GM23338 (cell line): ENCODE data around the gene PCDHGB7. TPM values are rescaled to one million over a fixed set of nuclear protein-coding genes. Genes with fewer than 3 reads are reported as not detected.

ENCODE experiments used
- ATAC-seq: fragments of 200-7000 bp; cut with Tn5 transposase; 3 replicates; pipeline ENCODE4 v1.9.1; 2020
- DNase-seq: peaks from one replicate; pipeline ENCODE4 v3.0.0-alpha.2; 2015; ENCODE audit warnings: low spot score
- H2AFZ ChIP-seq: fragments of 200-600 bp; sonication (generic); 2 replicates; pipeline ENCODE4 v1.8.0; 2016; ENCODE audit warnings: antibody characterized with exemption, mild to moderate bottlenecking, moderate library complexity
- H3F3A ChIP-seq: fragments of 200-600 bp; sonication (generic); replicated peaks from 2 replicates; pipeline ENCODE4 v1.8.0; 2017; ENCODE audit warnings: antibody characterized with exemption, mixed run types, low read depth
- H3K27ac ChIP-seq: fragments of 200-600 bp; sonication (generic); 2 replicates; pipeline ENCODE4 v1.6.1; 2016; ENCODE audit warnings: low read depth
- H3K27me3 ChIP-seq: fragments of 200-600 bp; sonication (generic); 2 replicates; pipeline ENCODE4 v1.8.0; 2016; ENCODE audit warnings: mild to moderate bottlenecking, mixed run types, moderate library complexity; ENCODE audit not compliant: insufficient read depth
- H3K36me3 ChIP-seq: fragments of 200-600 bp; sonication (generic); 2 replicates; pipeline ENCODE4 v1.8.0; 2016; ENCODE audit warnings: mild to moderate bottlenecking; ENCODE audit not compliant: insufficient read depth
- H3K4me1 ChIP-seq: fragments of 200-600 bp; sonication (generic); 2 replicates; pipeline ENCODE4 v1.8.0; 2016; ENCODE audit warnings: mild to moderate bottlenecking, moderate library complexity; ENCODE audit not compliant: insufficient read depth
- H3K4me2 ChIP-seq: fragments of 200-600 bp; sonication (generic); 2 replicates; pipeline ENCODE4 v1.7.1; 2017; ENCODE audit warnings: mixed run types
- H3K4me3 ChIP-seq: fragments of 200-600 bp; sonication (generic); 2 replicates; pipeline ENCODE4 v1.6.1; 2016; ENCODE audit warnings: mixed run types
- H3K79me2 ChIP-seq: fragments of 200-600 bp; sonication (generic); replicated peaks from 2 replicates; pipeline ENCODE4 v1.8.0; 2017; ENCODE audit warnings: mild to moderate bottlenecking; ENCODE audit not compliant: insufficient read depth
- H3K9me2 ChIP-seq: fragments of 200-600 bp; sonication (generic); 2 replicates; pipeline ENCODE4 v1.8.0; 2017; ENCODE audit not compliant: insufficient read depth
- H4K20me1 ChIP-seq: fragments of 200-600 bp; sonication (generic); replicated peaks from 2 replicates; pipeline ENCODE4 v1.8.0; 2017; ENCODE audit warnings: mild to moderate bottlenecking; ENCODE audit not compliant: insufficient read depth
- H3K27ac Mint-ChIP-seq: 2 replicates; pipeline ENCODE4 v1.8.0; 2020; ENCODE audit warnings: inconsistent platforms, mild to moderate bottlenecking, moderate library complexity, mixed read lengths
- H3K27me3 Mint-ChIP-seq: 3 replicates; pipeline ENCODE4 v1.8.0; 2022; ENCODE audit warnings: low read depth, mild to moderate bottlenecking, moderate library complexity, mixed read lengths, inconsistent platforms; ENCODE audit not compliant: insufficient read depth, poor library complexity
- H3K36me3 Mint-ChIP-seq: 3 replicates; pipeline ENCODE4 v1.8.0; 2021; ENCODE audit warnings: low read depth, mild to moderate bottlenecking, inconsistent platforms, moderate library complexity, mixed read lengths
- H3K4me1 Mint-ChIP-seq: 3 replicates; pipeline ENCODE4 v1.8.0; 2020; ENCODE audit warnings: mild to moderate bottlenecking, inconsistent platforms, mixed read lengths
- H3K4me3 Mint-ChIP-seq: 3 replicates; pipeline ENCODE4 v1.8.0; 2021; ENCODE audit warnings: moderate library complexity, mild to moderate bottlenecking, inconsistent platforms, mixed read lengths
- H3K9me3 Mint-ChIP-seq: 3 replicates; pipeline ENCODE4 v1.8.0; 2020; ENCODE audit warnings: moderate library complexity, mild to moderate bottlenecking, inconsistent platforms, mixed read lengths
- CTCF ChIP-seq, 2 experiments: fragments of 200-600 bp in 1 of 2; sonication (generic) in 1 of 2; conservative IDR thresholded peaks; 2 replicates each; pipeline versions ENCODE4 v1.5.1 to v1.6.1; 2016 to 2017; ENCODE audit warnings: antibody characterized with exemption in 2 of 2, low read depth in 2 of 2, mild to moderate bottlenecking in 2 of 2, moderate library complexity in 1 of 2
- EZH2 ChIP-seq: fragments of 200-600 bp; sonication (generic); IDR thresholded peaks from one replicate; pipeline ENCODE4 v1.8.0; 2017; ENCODE audit warnings: antibody characterized with exemption, mild to moderate bottlenecking, low read depth; ENCODE audit not compliant: unreplicated experiment
- EZH2phosphoT487 ChIP-seq: fragments of 200-600 bp; sonication (generic); IDR thresholded peaks from one replicate; pipeline ENCODE4 v1.8.1; 2018; ENCODE audit warnings: antibody characterized with exemption; ENCODE audit not compliant: unreplicated experiment
- JUNB ChIP-seq: IDR thresholded peaks from one replicate; pipeline ENCODE4 v1.6.1; 2016; ENCODE audit warnings: antibody characterized with exemption; ENCODE audit not compliant: unreplicated experiment
- NANOG ChIP-seq: IDR thresholded peaks from 2 replicates; pipeline ENCODE4 v1.6.1; 2016; ENCODE audit warnings: antibody characterized with exemption, borderline replicate concordance
- POLR2AphosphoS5 ChIP-seq: IDR thresholded peaks from 2 replicates; pipeline ENCODE4 v1.6.1; 2016; ENCODE audit warnings: antibody characterized with exemption, low read depth
- ZNF114 ChIP-seq: fragments of 250-450 bp; sonication (Bioruptor Pico); IDR thresholded peaks from 2 replicates; pipeline ENCODE4 v1.5.0; 2020; ENCODE audit warnings: mild to moderate bottlenecking, moderate library complexity
- ZNF462 ChIP-seq: fragments of 250-450 bp; sonication (Bioruptor Pico); IDR thresholded peaks from 2 replicates; pipeline ENCODE4 v1.5.0; 2020; ENCODE audit warnings: mild to moderate bottlenecking, moderate library complexity
- polyA plus RNA-seq: library from polyadenylated mRNA; unstranded; fragments of >200 nt; fragmentation: Nextera tagmentation; extraction: Ambion mirVana; gene quantifications from 2 replicates; pipeline ENCODE4 v1.2.1, GENCODE V29; 2016
- total RNA-seq: library from RNA; depleted of rRNA; stranded (reverse); fragments of >200 nt; shearing (Covaris generic); gene quantifications from 2 replicates; pipeline ENCODE4 v1.2.3, GENCODE V29; 2014

PCDHGB7 gene
- total and polyA plus RNA-seq, 2 experiments from 2014 or later: 1.4 to 11.7 TPM

- Histone ChIP-seq H3K27ac (no peak overlapping the region), H3K4me3 (peak overlapping the region; percentile 62), H3K9me2 (no peaks in the 10 kb centered on the region), H3F3A (no peaks in the 10 kb centered on the region), H3K36me3 (no peaks in the 10 kb centered on the region), H2AFZ (peak overlapping the region; percentile 73; the same call in 1 of the 2 replicates), H3K27me3 (peaks cover 20% of the 10 kb centered on the region), H3K79me2 (no peaks in the 10 kb centered on the region; the same call in 1 of the 2 replicates), H3K4me2 (peak overlapping the region; percentile 77), H3K4me1 (no peaks in the 10 kb centered on the region), H4K20me1 (no peaks in the 10 kb centered on the region)
- no peak for TF ChIP-seq ZNF462
- TF ChIP-seq EZH2phosphoT487: no peak
- no peak for TF ChIP-seq POLR2AphosphoS5
- TF ChIP-seq ZNF114 (CRISPR knock-in tag): no peak
- no peak for TF ChIP-seq CTCF (conservative IDR thresholded peaks at IDR 0.05; ENCODE audit: low read depth in 2 of 2)
- no peak for TF ChIP-seq EZH2
- no peak for TF ChIP-seq JUNB
- no peak for TF ChIP-seq NANOG
- DNase-seq (peak; percentile 36), ATAC-seq (no peak)
- peak overlapping the region; percentile 77 for H3K4me3 Mint-ChIP-seq
- H3K27ac Mint-ChIP-seq: no peak overlapping the region; the same call in 1 of the 2 replicates
- H3K27me3 Mint-ChIP-seq: peaks cover 28% of the 10 kb centered on the region
- H3K9me3 Mint-ChIP-seq: peaks cover 76% of the 10 kb centered on the region
- H3K36me3 Mint-ChIP-seq: peaks cover 78% of the 10 kb centered on the region
- H3K4me1 Mint-ChIP-seq: peaks cover 7% of the 10 kb centered on the region
Measured at GRCh38 chr5:141421489-141421855, 4.0 kb downstream of the PCDHGB7 start.
